ENCODE data around the gene KIAA0753.

- TF ChIP-seq ZNF274 (IDR thresholded peaks at IDR 0.05; ENCODE audit: low read depth, low read length) (no peak), SUZ12 (IDR thresholded peaks at IDR 0.05; ENCODE audit: extremely low read depth, insufficient read depth, insufficient read length) (no peak), YY1 (IDR thresholded peaks at IDR 0.05; ENCODE audit: insufficient read depth, insufficient read length) (no peak)
These were observed 26.0 kb upstream of the KIAA0753 start for GRCh38 chr17:6666557-6666956.
